ENCODE measurements around the gene EPGN.

EPGN gene, protein sequence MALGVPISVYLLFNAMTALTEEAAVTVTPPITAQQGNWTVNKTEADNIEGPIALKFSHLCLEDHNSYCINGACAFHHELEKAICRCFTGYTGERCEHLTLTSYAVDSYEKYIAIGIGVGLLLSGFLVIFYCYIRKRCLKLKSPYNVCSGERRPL

DNA sequence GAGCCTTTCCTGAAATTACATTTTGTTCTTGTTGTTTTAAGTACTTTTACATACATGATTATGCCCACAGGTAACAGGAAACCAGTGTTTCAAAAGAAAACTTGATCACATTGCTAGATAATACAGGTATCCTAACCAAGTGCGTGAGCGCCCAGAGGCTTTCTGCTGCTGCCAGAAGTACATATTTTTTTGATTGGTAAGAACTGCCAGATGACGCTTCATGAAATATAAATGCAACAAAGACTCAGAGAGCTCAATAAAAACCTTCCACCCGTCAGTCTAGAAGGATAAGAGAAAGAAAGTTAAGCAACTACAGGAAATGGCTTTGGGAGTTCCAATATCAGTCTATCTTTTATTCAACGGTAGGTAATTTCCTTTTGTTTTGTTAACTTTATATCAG lies at the start of gene EPGN:
Gene EPGN, plus strand, starts transcription at position 256 of the 400 bp plus-strand sequence. Its CDS starts 64 bp downstream, at position 320.
- FAIRE-seq, result no peak

DNA sequence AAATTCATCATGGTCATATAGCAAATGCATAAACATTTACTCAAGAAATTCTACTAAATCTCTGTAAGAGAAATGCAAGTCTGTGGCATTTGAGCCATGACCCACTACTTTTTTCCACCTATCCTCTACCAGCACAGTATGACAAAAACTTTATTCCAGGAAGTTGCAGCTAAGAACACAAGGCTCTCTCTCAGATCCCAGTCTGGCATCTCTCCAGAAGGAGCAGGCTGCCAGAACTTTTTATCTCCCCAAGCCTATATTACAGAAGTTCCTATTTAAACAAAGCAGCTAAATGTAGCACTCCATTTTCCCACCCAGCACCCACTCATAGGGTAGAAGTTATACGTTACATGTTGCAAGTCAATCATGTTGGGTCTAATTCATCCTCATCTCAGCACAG lies 49.3 kb upstream of the EPGN start:
- FAIRE-seq, result no peak

- FAIRE-seq, result no peak
Measured at GRCh38 chr4:74260036-74260435, 48.2 kb upstream of the EPGN start.

DNA sequence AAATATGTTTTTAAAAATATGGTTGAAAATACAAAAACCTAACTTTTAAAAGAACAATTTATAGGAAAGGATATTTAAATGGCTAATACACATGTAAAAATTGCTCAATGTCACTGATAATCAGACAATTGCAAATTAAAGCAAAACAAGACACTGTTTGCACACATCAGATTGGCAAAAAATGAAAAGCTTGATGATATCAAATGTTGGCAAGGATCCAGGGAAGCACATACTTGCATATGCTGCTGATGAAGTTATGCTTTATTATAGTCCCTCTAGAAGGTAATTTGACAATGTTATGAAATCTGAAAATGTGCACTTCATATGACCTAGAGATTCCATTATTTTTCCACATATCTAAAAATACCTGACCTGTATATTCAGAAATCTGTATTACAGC lies 45.7 kb upstream of the EPGN start:
- no peak for FAIRE-seq

DNA sequence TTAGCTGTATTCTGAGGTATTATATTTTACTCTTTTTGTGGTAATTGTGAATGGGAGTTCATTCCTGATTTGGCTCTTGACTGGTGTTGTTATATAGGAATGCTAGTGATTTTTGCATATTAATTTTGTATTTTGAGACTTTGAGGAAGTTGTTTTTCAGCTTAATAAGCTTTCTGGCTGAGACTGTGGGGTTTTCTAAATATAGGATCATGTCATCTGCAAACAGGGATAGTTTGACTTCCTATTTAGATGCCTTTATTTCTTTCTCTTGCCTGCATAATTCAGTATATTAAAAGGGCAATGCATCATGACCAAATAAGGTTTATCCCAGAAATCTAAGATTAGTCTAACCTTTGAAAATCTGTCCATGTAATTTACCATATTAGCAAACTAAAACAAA lies 44.7 kb upstream of the EPGN start:
- FAIRE-seq, result no peak

- no peak for FAIRE-seq
Measured at GRCh38 chr4:74266081-74266480, 42.2 kb upstream of the EPGN start.

DNA sequence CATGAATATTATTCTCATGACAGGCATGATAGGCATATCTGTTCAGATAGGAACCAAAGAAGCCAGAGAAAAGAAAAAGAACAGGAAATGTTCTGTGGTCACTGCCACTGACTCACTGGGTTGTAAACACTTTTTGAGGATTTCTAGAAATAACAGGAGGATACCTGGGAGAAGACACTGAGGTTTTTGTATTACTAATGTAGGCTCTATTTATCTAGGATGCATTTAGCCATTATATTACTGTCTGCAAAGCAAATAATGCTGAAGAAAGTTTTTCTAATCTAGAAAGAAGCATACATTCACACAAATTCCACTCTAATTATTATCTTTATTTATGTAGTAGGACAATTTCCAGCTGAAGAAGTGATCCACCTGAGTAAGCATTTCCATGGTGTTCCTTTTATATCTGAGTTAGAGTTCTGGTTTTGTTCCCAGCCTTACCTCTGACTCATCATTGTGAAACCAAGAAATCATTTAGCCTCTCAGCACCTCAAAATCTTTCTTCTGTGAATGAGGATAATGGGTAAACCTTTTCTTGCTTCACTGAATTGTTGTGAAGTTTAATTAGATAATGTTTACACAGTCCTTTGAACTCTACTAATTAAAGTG lies 40.2 kb upstream of the EPGN start:
- FAIRE-seq, result no peak

GRCh38 chr4:74268643-74269042 lies 39.6 kb upstream of the EPGN start:
- no peak for FAIRE-seq

- FAIRE-seq, result no peak
Measured at GRCh38 chr4:74278490-74278889, 29.8 kb upstream of the EPGN start.

GRCh38 chr4:74279716-74280115 lies 28.6 kb upstream of the EPGN start:
- no peak for FAIRE-seq

DNA sequence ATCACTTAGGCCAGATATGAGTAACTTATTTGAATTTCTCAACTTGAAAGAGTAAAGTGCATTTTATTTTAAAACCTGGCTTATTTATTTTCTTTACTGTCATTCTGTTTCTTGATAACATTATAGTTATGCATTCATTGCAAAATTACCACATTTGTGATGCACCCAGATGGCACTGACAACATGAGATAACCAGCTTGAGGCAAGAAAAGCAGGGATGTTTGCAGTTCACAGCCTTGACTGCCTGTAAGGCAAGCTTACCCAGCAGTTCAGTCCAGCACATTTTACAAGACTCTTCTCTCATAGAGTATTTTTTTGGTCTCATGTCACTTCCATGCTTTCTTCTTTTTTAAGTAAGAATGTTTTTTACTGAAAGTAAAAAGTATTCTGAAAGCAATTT lies 25.3 kb upstream of the EPGN start:
- FAIRE-seq, result no peak

DNA sequence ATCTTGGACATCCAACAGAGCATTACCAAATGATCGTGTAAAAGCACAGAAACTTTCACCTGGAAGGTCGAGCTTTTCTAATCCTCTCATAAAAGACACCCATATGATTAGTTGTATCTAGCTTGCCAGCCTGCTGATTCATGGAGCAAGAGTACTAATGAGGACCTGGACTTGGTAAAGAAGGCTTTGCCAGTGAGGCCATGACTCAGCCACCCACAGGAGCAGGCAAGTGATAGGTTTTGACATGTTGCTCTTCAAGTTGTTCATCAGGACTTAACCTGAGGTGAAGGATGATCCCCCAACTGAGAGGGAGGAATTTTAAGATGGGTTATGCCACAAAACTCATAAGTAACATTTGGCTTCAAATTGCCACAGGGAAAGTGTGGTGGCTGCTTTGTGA lies 24.7 kb upstream of the EPGN start:
- FAIRE-seq, result no peak

DNA sequence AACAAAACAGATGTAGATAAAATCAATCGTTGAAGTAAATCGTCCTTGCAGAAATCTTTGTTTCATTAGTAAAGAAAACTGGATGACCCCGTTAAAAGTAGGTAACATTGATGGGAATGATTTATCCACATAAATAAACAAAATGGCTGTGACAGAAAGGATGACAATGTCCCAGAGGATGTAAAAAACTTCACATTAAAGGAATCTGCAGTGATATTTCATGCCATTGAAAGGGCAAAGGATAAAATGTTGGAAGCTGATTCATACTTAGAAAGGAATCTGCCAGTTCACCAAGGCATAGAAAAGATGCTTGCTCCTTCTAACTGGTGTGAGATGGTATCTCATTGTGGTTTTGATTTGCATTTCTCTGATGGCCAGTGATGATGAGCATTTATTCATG lies 24.2 kb upstream of the EPGN start:
- no peak for FAIRE-seq

- no peak for FAIRE-seq
Measured at GRCh38 chr4:74287164-74287563, 21.1 kb upstream of the EPGN start.

DNA sequence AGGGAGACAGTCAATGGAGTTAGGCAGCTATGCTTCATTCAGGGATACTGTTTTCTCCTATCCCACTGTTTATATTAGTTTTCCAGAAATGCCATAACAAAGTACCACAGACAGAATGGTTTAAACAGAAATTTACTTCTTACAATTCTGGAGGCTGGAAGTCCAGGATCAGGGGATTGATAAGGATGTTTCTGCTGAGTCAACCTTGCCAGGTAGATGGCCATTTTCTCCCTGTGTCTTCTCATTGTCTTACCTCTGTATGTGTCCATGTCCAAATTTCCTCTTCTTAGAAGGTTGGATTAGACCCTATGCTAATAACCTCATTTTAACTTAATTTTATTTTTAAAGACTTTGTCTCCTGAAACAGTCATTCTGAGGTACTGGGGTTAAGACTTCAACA lies 20.5 kb upstream of the EPGN start:
- no peak for FAIRE-seq

DNA sequence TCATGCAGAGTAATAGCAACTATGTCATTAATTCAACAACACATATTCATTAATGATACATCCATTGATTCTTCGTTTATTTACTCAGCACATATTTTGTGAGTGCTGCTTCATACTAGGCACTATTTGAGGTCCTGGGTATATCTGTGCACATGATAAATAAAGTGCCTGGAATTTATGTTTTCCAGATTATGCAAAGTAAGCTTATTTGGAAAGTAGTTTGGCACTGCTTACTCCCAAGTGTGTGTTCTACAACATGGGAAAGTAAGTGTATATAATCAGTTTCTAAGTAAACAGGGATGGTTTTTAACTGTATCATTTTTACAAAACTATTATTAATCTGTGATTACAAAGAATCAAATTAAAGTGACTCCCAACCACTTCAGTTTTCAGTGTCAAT lies 16.8 kb upstream of the EPGN start:
- FAIRE-seq, result no peak

GRCh38 chr4:74292111-74292870 lies 16.0 kb upstream of the EPGN start:
- no peak for FAIRE-seq

- FAIRE-seq, result no peak
Measured at GRCh38 chr4:74293558-74293957, 14.7 kb upstream of the EPGN start.

DNA sequence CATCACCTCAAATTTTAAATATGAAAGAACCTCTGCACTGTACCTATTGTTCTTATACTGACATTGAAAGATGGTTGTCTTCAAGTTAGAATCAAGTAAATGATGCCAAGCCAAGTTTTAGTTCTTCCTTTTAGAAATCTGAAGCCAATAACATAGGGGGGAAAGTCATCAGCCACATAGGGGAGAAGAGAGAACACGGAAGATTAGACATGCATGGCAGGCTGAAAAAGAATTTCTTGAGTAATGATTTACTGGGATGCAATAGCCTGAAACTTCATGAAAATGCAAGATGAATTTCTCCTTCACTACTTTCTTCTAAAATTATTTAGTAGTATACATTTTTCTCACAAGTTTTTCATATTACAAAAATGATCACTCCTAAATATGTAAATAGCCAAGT lies 13.6 kb upstream of the EPGN start:
- FAIRE-seq, result no peak

- no peak for FAIRE-seq
Measured at GRCh38 chr4:74297539-74297938, 10.7 kb upstream of the EPGN start.

GRCh38 chr4:74304095-74304625 lies 4.1 kb upstream of the EPGN start:
- FAIRE-seq, result no peak

- no peak for FAIRE-seq
Measured at GRCh38 chr4:74305000-74305399, 3.3 kb upstream of the EPGN start.

DNA sequence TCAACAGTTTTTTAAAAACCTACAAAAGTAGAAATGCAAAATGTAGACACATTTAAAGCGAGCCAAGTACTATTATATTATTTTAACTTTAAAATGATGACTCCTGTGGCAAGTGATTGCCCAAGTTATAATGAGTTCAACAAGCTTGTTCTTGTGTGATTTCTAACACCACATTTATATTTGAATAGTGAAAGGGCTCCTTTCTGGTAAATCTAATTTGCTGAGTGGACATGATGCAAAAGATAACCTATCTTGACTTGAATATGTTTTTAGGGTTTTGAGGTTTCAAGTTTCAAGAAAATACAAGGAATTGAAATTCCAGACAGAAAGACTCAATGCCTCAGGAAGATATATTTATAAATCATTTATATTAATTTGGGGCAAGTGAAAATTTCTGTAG lies 1.1 kb upstream of the EPGN start:
- no peak for FAIRE-seq

- FAIRE-seq, result no peak
Measured at GRCh38 chr4:74309223-74309622, 953 bp downstream of the EPGN start.

All from G401.6 (cell line).